Muscle of arm (tissue), 12 donors: Measurements from ENCODE around the gene CDCP1. TPM values are rescaled to one million over a fixed set of nuclear protein-coding genes. Genes with fewer than 3 reads are reported as not detected.

Experiments used
- DNase-seq: peaks from one replicate; pipeline ENCODE4 v3.0.0-alpha.2; 2013
- polyA plus RNA-seq, 12 donors: library from polyadenylated mRNA; unstranded; fragments of 120-200 nt; gene quantifications; one replicate each; pipeline ENCODE4 v1.2.1, GENCODE V29; 2013; ENCODE audit not compliant: insufficient read length in 12 of 12

Gene CDCP1
- polyA plus RNA-seq, 12 donors, result 0.15 to 7.5 (median 0.48) TPM; not detected in 2

DNA sequence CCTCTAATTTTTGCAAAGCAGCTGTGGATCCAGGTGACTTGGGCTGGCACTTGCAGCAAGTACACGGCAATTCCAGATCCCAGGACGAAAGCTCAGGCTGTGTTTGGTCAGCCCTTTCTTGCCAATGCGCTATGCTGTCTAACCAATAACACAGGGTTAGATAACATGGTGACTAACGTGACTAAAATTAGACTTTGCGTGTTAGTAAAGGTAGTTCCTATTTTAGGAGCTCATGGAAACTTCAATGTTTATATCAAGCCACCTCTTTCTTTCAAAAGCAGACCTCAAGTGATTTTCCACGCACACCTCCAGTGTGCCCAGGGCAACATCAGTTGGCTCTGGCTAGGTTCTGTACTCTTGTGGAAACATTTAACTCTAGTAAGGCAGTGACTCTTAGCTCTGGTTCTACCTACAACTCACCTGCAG, 32.5 kb downstream of the CDCP1 start:
- DNase-seq, result no peak

- no peak for DNase-seq
Measured at GRCh38 chr3:45112939-45113338, 33.2 kb downstream of the CDCP1 start.

DNA sequence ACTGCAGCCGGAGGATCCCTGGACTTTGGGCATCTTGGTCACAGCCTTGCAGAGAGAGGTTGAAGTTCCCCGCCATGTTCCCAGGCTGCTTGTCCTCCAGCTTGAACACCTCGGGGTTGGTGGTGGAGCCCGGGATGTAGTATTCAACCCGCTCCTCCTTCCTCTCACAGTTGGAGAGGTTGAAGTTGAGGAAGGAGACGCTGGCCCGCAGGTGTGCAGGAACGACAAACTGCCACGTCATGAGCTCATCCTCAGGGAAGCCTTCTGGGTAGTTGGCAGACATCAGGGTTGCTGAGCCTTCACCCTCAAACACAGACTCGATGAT, 35.7 kb downstream of the CDCP1 start:
- no peak for DNase-seq

GRCh38 chr3:45109771-45110508, 36.2 kb downstream of the CDCP1 start:
- no peak for DNase-seq

DNA sequence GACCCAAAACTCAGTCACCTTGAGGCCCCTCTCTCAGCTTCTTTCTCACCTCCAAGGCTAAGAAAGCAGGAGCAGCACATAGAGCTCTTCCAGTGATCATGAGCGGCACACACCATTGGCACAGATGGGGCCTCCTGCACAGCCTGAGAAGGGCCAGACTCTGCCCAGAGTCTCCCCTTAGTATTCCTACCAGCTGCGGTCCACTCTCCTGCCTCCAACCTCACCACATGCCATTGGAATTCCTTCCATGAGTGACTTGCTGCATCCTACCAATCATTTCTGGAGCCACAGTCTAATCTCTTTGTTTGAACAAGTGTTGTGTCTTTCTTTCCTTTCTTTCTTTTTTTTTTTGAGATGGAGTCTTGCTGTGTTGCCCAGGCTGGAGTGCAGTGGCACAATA, 39.3 kb downstream of the CDCP1 start:
- no peak for DNase-seq

DNA sequence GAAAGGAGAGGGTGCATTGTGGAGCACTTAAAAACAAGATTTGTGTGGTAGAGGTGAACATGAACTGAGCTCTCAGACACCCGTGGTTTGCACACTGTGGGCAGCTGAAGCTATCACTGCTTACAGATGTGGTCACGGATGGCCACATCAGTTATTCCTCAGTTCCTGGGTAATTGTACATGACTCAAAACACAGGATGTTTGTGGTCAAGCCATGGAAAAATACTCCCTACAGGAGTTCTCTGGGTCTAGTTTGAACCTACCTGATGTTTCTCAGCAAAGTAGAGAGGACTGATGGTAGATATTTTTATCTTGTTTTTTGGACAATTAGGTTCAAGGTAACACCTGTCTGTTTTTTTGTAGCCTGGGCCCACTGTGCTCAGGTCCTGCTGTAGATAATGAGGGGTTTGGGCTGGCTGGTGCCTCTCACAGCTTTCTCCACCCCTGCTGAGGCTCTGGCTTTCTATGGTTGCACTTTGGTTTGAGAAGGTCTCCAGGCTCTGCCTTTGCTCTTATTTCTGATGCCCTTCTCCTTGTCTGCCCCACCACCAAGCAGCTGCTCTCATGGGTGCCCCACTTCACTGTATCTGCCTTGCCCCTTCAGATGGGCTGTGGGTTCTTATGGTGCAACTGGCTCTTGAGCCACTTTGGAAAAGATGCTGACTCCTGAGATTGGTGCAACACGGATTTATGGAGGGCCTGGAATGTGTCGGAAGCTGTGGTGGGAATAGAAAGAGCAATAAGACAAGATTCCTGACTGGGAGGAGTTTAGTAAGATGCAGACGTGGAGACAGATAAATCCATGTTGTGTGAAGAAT, 40.1 kb downstream of the CDCP1 start:
- DNase-seq, result no peak

DNA sequence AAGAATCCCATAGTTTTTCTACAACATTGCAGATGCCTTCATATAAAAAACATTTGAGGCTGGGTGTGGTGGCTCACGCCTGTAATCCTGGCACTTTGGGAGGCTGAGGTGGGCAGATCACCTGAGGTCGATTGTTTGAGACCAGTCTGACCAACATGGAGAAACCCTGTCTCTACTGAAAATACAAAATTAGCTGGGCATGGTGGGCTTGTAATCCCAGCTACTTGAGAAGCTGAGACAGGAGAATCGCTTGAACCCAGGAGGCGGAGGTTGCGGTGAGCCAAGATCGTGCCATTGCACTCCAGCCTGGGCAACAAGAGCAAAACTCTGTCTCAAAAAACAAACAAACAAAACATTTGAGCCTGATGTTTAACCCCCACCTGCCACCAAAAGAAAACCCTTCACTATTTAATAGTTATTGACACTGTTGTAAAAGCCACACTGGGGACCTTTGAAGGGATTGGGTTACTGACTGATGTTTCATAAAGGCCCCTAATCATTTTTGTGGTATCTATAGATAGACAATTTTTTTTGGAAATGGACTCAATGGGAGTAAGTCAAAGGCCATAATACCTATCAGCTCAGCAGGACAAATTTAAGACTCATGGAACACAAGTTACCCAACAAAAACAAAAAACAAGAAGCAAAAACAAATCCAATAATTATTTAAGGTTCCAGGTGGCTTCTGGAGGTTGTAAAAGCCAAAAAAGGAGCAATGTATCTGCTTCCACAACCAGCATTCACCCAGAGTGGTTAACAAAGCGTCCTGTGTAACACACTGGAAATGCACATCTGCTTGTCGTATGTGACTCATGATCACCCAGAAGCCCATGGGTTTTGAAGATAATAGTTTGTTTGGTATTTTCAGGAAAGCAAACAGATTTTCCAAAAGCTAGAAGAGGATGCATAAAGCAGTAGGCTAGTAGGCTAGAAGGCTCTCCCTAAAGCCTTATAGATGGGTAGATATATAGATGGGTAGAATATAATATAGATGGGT, 41.2 kb downstream of the CDCP1 start:
- DNase-seq, result no peak

DNA sequence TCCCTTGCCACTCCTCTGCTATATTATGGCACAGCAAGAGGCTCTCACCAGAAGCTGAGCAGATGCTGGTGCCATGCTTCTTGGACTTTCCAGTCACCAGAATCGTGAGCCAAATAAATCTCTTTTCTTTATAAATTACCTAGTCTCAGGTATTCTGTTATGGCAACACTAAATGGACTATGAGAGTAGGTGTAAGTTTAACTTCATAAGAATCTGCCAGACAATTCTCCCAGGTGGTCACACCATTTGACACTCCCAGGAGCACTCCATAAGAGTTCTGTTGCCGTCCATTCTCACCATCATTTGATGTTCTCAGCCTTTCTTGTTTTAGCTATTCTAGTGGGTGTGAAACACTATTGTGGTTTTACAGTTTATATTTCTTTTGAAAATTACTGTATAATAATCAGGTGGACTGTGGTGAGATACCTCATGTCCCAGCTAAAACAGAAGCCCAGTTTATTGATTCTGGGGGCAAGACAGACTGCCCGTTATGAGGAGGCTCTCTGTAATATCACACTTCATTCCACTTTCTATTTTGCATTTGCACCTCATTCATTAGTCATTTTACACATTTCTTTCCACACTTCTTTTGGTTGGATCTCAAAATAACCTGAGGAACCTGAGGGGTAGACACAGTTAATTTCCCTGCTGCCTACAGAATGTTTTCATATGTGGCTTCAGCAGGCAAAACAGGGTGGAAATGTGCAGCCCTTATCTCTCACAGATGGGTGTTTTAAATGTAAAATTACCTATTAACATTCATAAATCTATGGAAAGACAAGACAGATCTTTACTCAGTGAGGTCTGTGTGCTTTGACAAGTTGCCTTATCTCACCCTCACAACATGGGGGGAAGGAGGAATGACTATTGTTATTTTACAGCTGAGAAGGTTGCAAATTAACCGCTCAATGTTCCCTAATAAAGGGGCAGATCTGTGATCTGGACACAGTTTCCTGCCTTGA, 42.1 kb downstream of the CDCP1 start:
- DNase-seq, result no peak

DNA sequence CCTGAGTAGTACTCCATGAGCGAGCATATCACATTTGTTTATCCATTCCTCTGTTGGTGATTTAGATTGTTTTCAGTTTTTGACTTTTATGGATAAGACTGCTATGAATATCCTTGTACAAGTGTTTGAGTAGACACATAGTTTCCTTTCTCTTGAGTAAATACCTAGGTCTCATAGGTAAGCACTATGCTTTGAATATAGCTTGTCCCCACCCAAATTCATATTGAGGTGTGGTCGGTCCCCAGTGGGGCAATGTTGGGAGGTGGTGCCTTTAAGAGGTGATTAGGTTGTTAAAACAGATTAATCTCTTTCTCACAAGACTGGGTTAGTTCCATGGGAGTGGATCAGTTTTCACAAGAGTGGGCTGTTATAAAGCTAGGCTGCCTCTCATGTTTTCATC, 42.8 kb downstream of the CDCP1 start:
- no peak for DNase-seq

- no peak for DNase-seq
Measured at GRCh38 chr3:45100981-45101407, 45.2 kb downstream of the CDCP1 start.

GRCh38 chr3:45098310-45098709, 47.9 kb downstream of the CDCP1 start:
- no peak for DNase-seq

GRCh38 chr3:45097296-45097883, 48.8 kb downstream of the CDCP1 start:
- no peak for DNase-seq

DNA sequence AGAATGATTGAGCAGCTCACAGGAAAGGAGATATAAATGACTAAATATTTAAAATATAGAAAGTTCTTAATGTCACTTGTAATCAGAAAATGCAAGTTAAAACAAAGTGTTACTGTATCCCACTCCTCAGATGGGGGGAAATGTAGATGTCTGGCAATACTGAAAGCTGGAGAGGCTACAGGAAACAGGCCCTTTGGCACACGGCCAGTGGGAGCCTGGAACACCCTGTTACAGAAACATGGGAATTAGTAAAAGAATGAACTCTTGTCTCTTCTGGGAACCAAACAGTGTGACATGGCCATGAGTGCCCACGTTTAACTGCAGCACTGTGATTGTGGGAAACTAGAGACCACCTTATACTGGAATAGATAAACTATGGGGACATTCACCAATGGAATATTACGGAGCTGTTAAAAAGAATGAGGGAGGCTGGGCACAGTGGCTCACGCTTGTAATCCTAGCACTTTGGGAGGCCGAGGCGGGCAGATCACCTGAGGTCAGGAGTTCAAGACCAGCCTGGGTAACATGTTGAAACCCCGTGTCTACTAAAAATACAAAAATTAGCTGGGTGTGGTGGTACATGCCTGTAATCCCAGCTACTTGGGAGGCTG, 50.2 kb downstream of the CDCP1 start:
- no peak for DNase-seq

- no peak for DNase-seq
Measured at GRCh38 chr3:45093176-45093575, 53.0 kb downstream of the CDCP1 start.

DNA sequence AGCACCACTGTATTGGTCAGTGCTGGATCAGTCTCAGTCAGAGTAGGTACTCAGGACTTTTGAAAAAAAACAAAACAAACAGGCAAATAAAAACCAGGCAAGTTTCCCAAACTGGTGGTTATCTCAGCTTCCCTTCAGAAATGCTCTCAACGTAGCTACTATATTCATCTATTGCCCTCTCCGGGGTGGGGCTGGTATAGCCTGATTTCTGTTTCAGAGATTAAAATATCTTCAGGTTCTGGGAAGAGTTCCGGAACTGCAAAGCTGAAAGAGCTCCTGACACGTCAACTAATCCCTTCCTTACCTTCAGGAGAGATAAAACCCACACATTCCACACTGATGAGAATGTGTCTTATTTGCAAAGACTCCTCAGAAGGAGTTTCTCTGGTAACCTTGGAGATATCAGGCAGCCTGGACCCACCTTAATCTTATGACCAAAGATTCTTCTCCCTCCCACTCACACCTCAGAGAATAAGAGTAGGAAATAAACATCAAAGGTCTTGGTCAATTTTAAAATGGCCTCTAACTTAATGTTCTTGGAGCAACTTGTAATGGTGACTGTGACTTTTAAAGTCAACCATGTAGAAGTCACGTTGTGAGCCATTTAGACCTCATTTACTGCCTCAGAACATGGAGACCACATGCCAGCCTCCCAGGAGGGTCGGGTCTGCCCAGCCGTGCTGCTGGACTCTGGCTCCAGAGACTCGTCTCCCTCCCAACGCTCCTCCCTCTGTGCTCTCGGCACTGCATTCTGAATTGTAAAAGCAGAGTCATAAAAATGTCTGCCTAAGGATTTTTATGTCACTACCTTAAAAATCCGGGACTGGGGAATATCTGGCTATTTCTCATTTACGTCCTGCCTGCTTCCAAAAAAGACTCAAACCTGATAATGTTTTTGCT, 53.8 kb downstream of the CDCP1 start:
- DNase-seq, result no peak

- DNase-seq, result no peak
Measured at GRCh38 chr3:45090855-45091254, 55.3 kb downstream of the CDCP1 start.

- DNase-seq, result no peak
Measured at GRCh38 chr3:45088543-45089358, 57.4 kb downstream of the CDCP1 start.

GRCh38 chr3:45087155-45087554, 59.0 kb downstream of the CDCP1 start:
- no peak for DNase-seq
